ENCODE results near the gene FNDC4. TPM values are rescaled to one million over a fixed set of nuclear protein-coding genes. Genes with fewer than 3 reads are reported as not detected.

The FNDC4 gene
- total RNA-seq, 1 donor from 2014 or later = 2.0 TPM

DNA sequence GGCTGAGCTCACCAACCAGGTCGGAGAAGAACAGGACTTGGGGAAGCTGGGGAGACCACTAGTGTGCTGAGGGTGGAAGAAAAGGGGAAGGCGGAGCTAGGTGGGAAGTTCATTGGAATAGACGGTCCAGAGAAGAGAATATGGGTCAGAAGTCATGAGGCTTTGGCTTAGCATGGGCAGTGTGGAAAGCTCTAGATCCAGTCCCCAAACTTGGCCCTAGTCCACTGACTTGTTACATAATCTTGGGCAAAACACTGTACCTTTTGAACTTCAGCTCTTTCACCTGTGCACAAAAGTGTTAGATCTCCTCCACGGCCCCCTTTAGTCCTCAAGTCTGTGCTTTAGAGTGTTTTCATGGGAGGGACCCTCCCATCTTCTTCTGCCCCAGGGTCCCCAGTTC is 12.3 kb upstream of the FNDC4 start:
- Histone ChIP-seq H3K4me3 (no peak overlapping the region), H3K36me3 (no peaks in the 10 kb centered on the region), H3K4me1 (no peaks in the 10 kb centered on the region), H3K27me3 (no peaks in the 10 kb centered on the region), H3K27ac (no peak overlapping the region), H3K9me3 (no peaks in the 10 kb centered on the region)
- DNase-seq = no peak
- no peak for ATAC-seq
- no peak for TF ChIP-seq CTCF (IDR thresholded peaks at IDR 0.05)
- intact Hi-C loops (cut with DNase I) = no loop called here

DNA sequence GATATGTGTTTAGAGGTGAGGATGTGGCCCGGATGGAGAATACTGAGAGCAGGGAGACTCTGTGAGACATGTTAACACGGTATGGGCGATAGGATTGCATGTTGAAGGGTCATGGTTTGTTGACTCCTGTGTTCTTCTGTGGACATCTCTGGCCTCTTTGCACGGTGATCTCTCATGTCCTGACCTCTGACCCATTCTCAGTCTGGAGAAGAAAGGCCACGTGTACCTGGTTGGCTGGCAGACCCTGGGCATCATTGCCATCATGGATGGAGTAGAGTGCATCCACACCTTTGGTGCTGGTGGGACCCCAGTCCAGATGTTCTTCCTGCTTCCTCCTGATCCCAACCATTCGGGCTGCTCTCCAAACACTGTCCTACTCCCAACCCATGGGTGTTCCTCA is 11.6 kb upstream of the FNDC4 start:
- Histone ChIP-seq H3K27me3 (no peaks in the 10 kb centered on the region), H3K9me3 (no peaks in the 10 kb centered on the region), H3K4me1 (no peaks in the 10 kb centered on the region), H3K4me3 (no peak overlapping the region), H3K36me3 (no peaks in the 10 kb centered on the region), H3K27ac (no peak overlapping the region)
- DNase-seq (no peak), ATAC-seq (no peak)
- intact Hi-C loops (cut with DNase I) = no loop called here
- TF ChIP-seq CTCF (IDR thresholded peaks at IDR 0.05) = no peak

GRCh38 chr2:27502142-27502541 is 7.1 kb upstream of the FNDC4 start:
- intact Hi-C loops (cut with DNase I) = no loop called here
- Histone ChIP-seq H3K27ac (no peak overlapping the region), H3K27me3 (no peaks in the 10 kb centered on the region), H3K4me3 (no peak overlapping the region), H3K9me3 (no peaks in the 10 kb centered on the region), H3K36me3 (no peaks in the 10 kb centered on the region), H3K4me1 (no peaks in the 10 kb centered on the region)
- no peak for TF ChIP-seq CTCF (IDR thresholded peaks at IDR 0.05)
- no peak for ATAC-seq
- no peak for DNase-seq

DNA sequence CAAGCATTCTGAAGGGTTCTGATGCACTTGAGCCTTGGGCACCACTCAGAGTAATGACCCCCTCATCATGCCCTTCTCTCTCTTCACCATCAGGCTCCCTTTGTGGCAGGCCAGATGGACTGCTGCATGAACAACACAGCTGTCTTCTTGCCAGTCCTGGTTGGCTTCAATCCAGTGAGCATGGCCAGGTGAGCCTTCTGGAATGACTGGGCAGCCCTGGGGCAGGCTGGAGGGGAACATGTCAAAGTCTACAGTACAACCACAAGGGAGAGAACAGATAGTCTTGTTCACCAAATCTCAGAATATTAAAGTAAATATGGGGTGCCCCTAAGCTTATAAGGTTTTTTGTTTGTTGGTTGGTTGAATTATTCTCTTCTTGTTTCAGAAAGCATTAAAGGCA is 6.0 kb upstream of the FNDC4 start:
- H3K27me3 ChIP-seq = no peaks in the 10 kb centered on the region
- H3K4me3 ChIP-seq = no peak overlapping the region
- H3K4me1 ChIP-seq = peaks cover 5% of the 10 kb centered on the region
- no peaks in the 10 kb centered on the region for H3K36me3 ChIP-seq
- ATAC-seq (no peak), DNase-seq (no peak)
- no peaks in the 10 kb centered on the region for H3K9me3 ChIP-seq
- no peak overlapping the region for H3K27ac ChIP-seq
- no peak for TF ChIP-seq CTCF (IDR thresholded peaks at IDR 0.05)
- intact Hi-C loops (cut with DNase I) = no loop called here

DNA sequence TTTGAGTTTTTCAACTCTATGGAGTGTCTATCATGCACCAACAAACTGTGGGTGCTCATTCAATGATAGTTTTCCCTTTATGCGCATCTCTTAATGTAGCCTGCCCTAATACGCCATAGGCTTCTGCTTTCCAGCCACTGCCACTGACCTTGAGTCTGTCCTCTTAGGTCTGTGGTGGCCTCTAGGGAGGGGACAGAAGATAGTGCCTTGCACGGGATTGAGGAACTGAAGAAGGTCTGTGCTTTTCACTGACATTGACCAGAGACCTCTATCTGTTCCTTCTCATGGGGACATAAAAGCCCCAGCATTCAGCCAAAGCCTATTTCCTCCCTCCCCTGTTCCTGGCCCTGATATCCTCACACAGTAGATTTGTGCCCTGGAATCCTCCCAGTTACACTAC is 4.0 kb upstream of the FNDC4 start:
- Histone ChIP-seq H3K9me3 (no peaks in the 10 kb centered on the region), H3K27ac (no peak overlapping the region), H3K27me3 (peaks cover 4% of the 10 kb centered on the region), H3K4me1 (peaks cover 11% of the 10 kb centered on the region), H3K36me3 (no peaks in the 10 kb centered on the region), H3K4me3 (no peak overlapping the region)
- no peak for TF ChIP-seq CTCF (IDR thresholded peaks at IDR 0.05)
- no peak for DNase-seq
- no peak for ATAC-seq
- intact Hi-C loops (cut with DNase I) = no loop called here

- H3K27ac ChIP-seq = no peak overlapping the region
- H3K9me3 ChIP-seq = no peaks in the 10 kb centered on the region
- ATAC-seq = no peak
- H3K27me3 ChIP-seq = peaks cover 4% of the 10 kb centered on the region
- no peak overlapping the region for H3K4me3 ChIP-seq
- H3K4me1 ChIP-seq = peaks cover 11% of the 10 kb centered on the region
- no peak for TF ChIP-seq CTCF (IDR thresholded peaks at IDR 0.05)
- no peak for DNase-seq
- no peaks in the 10 kb centered on the region for H3K36me3 ChIP-seq
- intact Hi-C loops (cut with DNase I) = no loop called here
Observed at GRCh38 chr2:27497288-27497627, 2.3 kb upstream of the FNDC4 start.

Measured in upper lobe of right lung (tissue), 1 donor.